Body of pancreas (tissue), 4 donors: ENCODE measurements around the gene PRR30.
"Not testable (repeated sequence)": the region's sequence is repeated elsewhere in the genome, so short reads cannot be mapped to it uniquely, and the experiment has no call there.

Experiments used
- POLR2A ChIP-seq, 3 donors: fragments of 450-650 bp; IDR thresholded peaks; one replicate each; pipeline ENCODE4 v1.6.1; 2016; ENCODE audit warnings: antibody characterized with exemption in 3 of 3, mild to moderate bottlenecking in 2 of 3
- TF ChIP-seq, protein P1 (sequence below), 7 experiments: fragments of 450-650 bp in 4 of 7; fragments of 200-600 bp in 3 of 7; sonication (generic) in 3 of 7; IDR thresholded peaks; one replicate each; pipeline ENCODE4 v1.5.1; 2016 to 2019; ENCODE audit warnings: antibody characterized with exemption in 7 of 7

DNA sequence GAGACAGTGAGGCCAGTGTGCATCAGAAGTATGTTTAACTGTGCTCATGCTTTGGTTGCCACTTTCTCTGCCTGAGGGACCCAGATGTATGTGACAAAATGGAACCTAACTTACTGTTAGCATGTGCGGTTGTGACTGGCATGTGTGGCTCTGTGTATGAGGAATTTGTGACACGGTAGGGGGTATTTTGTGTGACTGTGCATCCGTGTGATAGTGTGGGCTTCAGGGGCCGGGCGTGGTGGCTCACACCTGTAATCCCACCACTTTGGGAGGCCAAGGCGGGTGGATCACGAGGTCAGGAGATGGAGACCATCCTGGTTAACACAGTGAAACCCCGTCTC lies 19.9 kb downstream of the PRR30 start:
- TF ChIP-seq, protein P1, sequence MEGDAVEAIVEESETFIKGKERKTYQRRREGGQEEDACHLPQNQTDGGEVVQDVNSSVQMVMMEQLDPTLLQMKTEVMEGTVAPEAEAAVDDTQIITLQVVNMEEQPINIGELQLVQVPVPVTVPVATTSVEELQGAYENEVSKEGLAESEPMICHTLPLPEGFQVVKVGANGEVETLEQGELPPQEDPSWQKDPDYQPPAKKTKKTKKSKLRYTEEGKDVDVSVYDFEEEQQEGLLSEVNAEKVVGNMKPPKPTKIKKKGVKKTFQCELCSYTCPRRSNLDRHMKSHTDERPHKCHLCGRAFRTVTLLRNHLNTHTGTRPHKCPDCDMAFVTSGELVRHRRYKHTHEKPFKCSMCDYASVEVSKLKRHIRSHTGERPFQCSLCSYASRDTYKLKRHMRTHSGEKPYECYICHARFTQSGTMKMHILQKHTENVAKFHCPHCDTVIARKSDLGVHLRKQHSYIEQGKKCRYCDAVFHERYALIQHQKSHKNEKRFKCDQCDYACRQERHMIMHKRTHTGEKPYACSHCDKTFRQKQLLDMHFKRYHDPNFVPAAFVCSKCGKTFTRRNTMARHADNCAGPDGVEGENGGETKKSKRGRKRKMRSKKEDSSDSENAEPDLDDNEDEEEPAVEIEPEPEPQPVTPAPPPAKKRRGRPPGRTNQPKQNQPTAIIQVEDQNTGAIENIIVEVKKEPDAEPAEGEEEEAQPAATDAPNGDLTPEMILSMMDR (IDR thresholded peaks at IDR 0.05) = not testable (repeated sequence)
- TF ChIP-seq POLR2A (IDR thresholded peaks at IDR 0.05) = not testable (repeated sequence)
